ENCODE results near the gene ATP6V1D.
"Not testable (repeated sequence)": the region's sequence is repeated elsewhere in the genome, so short reads cannot be mapped to it uniquely, and the experiment has no call there.

ATP6V1D gene

GRCh38 chr14:67365476-67365875, 5.9 kb upstream of the ATP6V1D start:
- no peak for DNase-seq

GRCh38 chr14:67360470-67361206, 1.0 kb upstream of the ATP6V1D start:
- DNase-seq: no peak

DNA sequence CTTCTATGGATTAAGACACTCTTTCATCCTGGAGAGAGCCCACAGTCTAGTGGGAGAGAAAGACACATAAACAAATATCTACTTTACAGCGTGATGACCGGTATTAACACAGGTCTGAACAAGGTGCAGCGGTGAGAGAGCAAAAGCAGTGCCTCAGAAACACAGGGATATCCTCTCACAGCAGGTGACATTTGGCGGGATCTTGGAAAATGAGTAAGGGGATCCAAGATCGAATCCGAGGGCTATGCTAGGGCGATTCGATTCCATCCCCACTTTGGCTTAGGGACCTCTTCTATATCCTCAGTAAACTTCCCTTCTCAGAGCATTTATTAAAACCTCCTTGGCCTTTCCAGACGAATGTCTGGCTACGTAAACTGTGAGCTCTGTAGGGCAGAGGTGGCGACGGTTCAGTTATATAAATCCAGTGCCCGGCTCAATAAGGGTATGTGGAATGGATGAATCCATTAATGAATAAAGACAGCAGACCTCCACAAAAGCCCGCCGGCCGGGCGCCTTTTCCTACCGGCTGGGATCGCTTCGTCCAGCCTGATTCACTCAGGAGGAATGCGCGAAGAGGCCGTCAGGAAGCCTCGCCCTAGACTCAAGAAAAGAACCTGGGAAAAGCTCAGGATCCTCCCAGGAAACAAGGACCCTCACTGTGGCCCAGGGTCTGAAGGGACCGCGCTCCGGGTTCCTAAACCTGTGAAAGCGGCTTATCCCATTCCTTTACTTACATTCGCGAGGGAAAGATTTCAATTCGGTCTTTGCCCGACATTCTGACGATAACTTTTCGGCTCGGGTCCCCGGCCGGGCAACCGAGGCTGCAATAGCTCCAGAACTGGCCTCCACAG, 455 bp downstream of the ATP6V1D start:
- DNase-seq: peak; percentile 17

GRCh38 chr14:67357969-67358354, 1.6 kb downstream of the ATP6V1D start:
- no peak for DNase-seq

- DNase-seq: no peak
These were observed 2.2 kb downstream of the ATP6V1D start for GRCh38 chr14:67357186-67357968.

DNA sequence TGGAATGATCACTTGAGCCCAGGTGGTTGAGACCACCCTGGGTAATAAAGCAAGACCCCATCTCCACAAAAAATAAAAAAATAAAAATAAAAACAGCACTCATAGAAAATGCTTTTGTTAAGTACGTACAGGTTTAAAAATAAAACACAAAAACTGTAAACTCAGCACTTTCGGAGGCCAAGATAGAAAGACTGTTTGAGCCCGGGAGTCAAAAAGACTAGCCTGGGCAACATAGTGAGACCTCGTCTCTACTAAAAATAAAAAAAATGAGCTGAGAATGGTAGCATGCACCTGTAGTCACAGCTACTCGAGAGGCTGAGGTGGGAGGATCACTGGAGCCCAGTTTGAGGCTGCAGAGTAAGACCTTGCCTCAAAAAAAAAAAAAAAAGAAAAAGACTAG, 7.5 kb downstream of the ATP6V1D start:
- DNase-seq: no peak

GRCh38 chr14:67345583-67345982, 14.0 kb downstream of the ATP6V1D start:
- no peak for DNase-seq

DNA sequence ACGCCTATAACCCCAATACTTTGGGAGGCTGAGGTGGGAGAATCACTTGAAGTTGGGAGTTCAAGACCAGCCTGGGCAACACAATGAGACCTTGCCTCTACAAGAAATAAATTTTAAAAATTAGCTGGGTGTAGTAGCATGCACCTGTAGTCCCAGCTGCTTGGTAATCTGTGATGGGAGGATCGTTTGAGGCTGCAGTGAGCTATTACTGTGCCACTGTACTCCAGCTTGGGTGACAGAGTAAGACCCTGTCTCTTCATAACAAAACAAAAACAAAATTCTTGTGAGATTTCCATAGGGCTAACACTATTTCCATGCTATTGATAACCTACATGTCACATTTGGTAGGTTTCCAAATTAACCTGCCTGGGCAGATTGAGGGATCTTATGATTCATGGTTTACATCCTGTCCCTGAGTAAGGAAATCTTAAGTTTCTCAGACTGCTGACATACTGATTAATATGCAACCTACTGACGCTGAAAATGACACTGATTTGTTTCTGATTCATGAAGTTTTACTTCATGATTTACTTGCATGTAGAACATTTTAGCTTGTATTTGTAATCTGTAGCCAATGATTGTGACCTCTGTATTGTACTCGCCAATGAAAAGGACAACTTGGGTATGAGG, 15.9 kb downstream of the ATP6V1D start:
- no peak for DNase-seq

DNA sequence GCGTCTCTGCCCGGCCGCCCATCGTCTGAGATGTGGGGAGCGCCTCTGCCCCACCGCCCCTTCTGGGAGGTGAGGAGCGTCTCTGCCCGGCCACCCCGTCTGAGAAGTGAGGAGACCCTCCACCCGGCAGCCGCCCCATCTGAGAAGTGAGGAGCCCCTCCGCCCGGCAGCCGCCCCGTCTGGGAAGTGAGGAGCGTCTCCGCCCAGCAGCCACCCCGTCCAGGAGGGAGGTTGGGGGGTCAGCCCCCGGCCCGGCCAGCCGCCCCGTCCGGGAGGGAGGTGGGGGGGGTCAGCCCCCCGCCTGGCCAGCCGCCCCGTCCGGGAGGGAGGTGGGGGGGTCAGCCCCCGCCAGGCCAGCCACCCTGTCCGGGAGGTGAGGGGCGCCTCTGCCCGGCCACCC, 18.4 kb downstream of the ATP6V1D start:
- not testable (repeated sequence) for DNase-seq

- DNase-seq: peak; percentile 38
These were observed 23.8 kb downstream of the ATP6V1D start for GRCh38 chr14:67335781-67336180.

DNA sequence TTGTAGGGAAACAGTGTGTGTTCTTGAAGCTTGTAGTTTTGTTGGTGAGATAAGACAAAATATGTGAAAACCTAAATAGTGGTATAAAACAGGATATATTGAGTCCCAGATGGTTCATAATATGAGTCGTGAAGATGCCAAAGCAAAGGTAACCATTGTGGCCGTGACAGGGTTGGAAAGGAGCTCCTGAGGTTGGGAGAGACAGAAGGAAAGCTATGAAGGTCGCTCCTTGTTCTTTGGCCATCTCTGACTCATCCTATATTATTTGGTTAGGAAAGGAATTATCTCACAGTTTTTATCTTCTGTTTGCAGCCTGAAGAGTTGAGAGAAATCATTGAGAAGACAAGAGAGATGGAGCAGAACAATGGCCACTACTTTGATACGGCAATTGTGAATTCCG, 27.1 kb downstream of the ATP6V1D start:
- no peak for DNase-seq

DNA sequence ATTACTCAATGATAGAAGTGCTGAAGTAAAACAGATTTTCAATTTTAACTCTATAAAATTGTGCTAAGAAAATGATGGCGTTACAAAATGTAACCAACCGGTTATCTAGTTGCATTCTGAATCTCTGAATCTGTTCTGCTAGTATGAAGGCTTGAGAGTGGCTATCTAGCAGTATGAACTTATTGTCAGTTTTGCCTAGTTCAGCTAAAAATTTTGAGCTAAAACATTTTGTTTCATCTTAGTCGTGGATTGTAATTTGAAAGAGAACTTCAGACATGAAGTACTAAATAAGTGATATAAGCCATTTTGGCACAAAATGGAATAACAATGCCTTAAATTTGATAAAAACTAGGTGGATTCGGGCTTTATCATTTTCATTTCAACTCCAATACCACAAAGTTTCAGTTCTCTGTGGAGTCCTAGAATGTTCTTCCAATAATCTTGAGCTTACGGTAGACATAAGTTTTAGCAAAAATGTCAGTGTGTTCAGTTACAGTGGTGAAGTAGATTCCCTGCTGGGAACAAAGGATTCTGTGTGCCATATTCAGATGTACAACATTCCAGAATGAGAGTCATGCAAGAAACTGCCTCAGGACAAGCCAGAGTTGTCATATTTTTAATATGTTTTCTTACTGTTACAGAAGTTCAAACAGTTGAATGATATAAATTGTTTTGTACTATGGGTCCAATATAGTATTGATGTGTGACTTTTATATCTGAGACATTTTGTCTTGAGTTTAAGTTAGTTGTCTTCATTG, 28.1 kb downstream of the ATP6V1D start:
- DNase-seq: no peak

GRCh38 chr14:67329666-67330065, 29.9 kb downstream of the ATP6V1D start:
- DNase-seq: not testable (repeated sequence)

- peak; percentile 7 for DNase-seq
These were observed 40.5 kb downstream of the ATP6V1D start for GRCh38 chr14:67319142-67319541.

GRCh38 chr14:67317822-67318221, 41.8 kb downstream of the ATP6V1D start:
- DNase-seq: no peak

DNA sequence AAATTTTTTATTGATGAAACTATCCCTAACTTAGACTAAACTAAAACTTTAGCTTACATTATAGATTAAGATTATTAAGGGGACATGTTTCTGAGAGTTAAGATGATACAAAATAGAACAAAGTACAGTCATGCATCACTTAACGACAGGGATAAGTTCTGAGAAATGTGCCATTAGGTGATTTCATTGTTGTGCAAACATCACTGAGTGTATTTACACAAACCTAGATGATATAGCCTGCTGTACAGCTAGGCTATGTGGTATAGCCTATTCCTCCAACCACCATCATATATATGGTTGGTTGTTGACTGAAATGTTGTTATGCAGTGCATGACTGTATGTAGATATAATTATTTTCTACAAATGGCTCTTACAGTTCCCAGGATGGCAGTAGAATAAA, 46.5 kb downstream of the ATP6V1D start:
- peak; percentile 56 for DNase-seq

GRCh38 chr14:67311868-67312267, 47.7 kb downstream of the ATP6V1D start:
- DNase-seq: peak; percentile 3
